Astrocyte (in vitro differentiated cells and primary cell): ENCODE results near the gene MEG3.

Experiments
- CTCF ChIP-seq: IDR thresholded peaks from 2 replicates; pipeline ENCODE4 v1.5.1; 2011; ENCODE audit warnings: low read depth, mild to moderate bottlenecking, inconsistent platforms, low read length, moderate library complexity; ENCODE audit not compliant: insufficient read depth
- EZH2 ChIP-seq: IDR thresholded peaks from 2 replicates; pipeline ENCODE4 v1.6.1; 2012; ENCODE audit warnings: mild to moderate bottlenecking, low read length, inconsistent platforms; ENCODE audit not compliant: insufficient read depth

- TF ChIP-seq CTCF = no peak
- no peak for TF ChIP-seq EZH2
Measured at GRCh38 chr14:100788517-100788916, 37.4 kb upstream of the MEG3 start.
